ENCODE results near the gene ZNF750.

- TF ChIP-seq, protein P1, sequence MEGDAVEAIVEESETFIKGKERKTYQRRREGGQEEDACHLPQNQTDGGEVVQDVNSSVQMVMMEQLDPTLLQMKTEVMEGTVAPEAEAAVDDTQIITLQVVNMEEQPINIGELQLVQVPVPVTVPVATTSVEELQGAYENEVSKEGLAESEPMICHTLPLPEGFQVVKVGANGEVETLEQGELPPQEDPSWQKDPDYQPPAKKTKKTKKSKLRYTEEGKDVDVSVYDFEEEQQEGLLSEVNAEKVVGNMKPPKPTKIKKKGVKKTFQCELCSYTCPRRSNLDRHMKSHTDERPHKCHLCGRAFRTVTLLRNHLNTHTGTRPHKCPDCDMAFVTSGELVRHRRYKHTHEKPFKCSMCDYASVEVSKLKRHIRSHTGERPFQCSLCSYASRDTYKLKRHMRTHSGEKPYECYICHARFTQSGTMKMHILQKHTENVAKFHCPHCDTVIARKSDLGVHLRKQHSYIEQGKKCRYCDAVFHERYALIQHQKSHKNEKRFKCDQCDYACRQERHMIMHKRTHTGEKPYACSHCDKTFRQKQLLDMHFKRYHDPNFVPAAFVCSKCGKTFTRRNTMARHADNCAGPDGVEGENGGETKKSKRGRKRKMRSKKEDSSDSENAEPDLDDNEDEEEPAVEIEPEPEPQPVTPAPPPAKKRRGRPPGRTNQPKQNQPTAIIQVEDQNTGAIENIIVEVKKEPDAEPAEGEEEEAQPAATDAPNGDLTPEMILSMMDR (IDR thresholded peaks at IDR 0.05), result no peak
- no peak for TF ChIP-seq POLR2AphosphoS5 (IDR thresholded peaks at IDR 0.05)
Observed at GRCh38 chr17:82859431-82860403, 19.9 kb upstream of the ZNF750 start.

Measured in suprapubic skin (tissue), 3 donors.